ENCODE measurements around the gene ABCA6.

DNA sequence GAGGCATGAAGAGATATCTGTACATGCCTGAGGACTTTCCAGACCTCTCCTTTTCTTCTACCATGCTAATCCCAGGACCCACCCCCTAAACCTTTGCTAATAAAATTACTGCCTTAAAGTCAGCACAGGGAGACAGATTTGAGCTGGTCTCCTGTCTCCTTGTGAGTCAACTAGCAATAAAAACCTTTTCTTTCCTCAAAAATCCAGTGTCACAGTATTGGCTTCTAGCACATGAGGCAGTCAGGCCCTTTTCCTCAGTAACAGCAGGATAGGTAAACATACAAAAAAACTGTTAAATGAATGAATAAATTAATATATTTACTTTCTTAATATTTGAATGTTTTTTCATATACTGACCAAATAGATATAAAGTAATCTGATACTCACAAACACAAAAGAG lies 45.6 kb upstream of the ABCA6 start:
- TF ChIP-seq POLR2A (IDR thresholded peaks at IDR 0.05) = no peak
- TF ChIP-seq, protein P1, sequence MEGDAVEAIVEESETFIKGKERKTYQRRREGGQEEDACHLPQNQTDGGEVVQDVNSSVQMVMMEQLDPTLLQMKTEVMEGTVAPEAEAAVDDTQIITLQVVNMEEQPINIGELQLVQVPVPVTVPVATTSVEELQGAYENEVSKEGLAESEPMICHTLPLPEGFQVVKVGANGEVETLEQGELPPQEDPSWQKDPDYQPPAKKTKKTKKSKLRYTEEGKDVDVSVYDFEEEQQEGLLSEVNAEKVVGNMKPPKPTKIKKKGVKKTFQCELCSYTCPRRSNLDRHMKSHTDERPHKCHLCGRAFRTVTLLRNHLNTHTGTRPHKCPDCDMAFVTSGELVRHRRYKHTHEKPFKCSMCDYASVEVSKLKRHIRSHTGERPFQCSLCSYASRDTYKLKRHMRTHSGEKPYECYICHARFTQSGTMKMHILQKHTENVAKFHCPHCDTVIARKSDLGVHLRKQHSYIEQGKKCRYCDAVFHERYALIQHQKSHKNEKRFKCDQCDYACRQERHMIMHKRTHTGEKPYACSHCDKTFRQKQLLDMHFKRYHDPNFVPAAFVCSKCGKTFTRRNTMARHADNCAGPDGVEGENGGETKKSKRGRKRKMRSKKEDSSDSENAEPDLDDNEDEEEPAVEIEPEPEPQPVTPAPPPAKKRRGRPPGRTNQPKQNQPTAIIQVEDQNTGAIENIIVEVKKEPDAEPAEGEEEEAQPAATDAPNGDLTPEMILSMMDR (IDR thresholded peaks at IDR 0.05) = no peak
